ENCODE measurements around the gene ATP6V0C.

- TF ChIP-seq EZH2 (IDR thresholded peaks at IDR 0.05; ENCODE audit: low read length) = no peak
- TF ChIP-seq, protein P1, sequence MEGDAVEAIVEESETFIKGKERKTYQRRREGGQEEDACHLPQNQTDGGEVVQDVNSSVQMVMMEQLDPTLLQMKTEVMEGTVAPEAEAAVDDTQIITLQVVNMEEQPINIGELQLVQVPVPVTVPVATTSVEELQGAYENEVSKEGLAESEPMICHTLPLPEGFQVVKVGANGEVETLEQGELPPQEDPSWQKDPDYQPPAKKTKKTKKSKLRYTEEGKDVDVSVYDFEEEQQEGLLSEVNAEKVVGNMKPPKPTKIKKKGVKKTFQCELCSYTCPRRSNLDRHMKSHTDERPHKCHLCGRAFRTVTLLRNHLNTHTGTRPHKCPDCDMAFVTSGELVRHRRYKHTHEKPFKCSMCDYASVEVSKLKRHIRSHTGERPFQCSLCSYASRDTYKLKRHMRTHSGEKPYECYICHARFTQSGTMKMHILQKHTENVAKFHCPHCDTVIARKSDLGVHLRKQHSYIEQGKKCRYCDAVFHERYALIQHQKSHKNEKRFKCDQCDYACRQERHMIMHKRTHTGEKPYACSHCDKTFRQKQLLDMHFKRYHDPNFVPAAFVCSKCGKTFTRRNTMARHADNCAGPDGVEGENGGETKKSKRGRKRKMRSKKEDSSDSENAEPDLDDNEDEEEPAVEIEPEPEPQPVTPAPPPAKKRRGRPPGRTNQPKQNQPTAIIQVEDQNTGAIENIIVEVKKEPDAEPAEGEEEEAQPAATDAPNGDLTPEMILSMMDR (optimal IDR thresholded peaks at IDR 0.05 in 1 of 3, IDR thresholded peaks at IDR 0.05 in 1 of 3, conservative IDR thresholded peaks at IDR 0.05 in 1 of 3; ENCODE audit: extremely low read depth in 1 of 3, insufficient read depth in 2 of 3, low read length in 3 of 3) = no peak
Measured at GRCh38 chr16:2528161-2529060, 14.7 kb downstream of the ATP6V0C start.

Data from keratinocyte (primary cell).